Activated T-cell treated with anti-CD3 and anti-CD28 coated beads for 4 hours (primary cell): ENCODE results near the gene AMT.

ENCODE experiments used
- DNase-seq: peaks from one replicate; pipeline ENCODE4 v3.0.0-alpha.2; 2020

AMT gene

GRCh38 chr3:49387721-49388120 lies 34.6 kb downstream of the AMT start:
- DNase-seq, result no peak

- no peak for DNase-seq
Measured at GRCh38 chr3:49386056-49386756, 36.1 kb downstream of the AMT start.

GRCh38 chr3:49385617-49386016 lies 36.7 kb downstream of the AMT start:
- no peak for DNase-seq

- no peak for DNase-seq
Measured at GRCh38 chr3:49383387-49383786, 38.9 kb downstream of the AMT start.

- DNase-seq, result no peak
Measured at GRCh38 chr3:49378249-49378895, 43.9 kb downstream of the AMT start.

GRCh38 chr3:49377483-49377882 lies 44.8 kb downstream of the AMT start:
- DNase-seq, result peak; percentile 38

- DNase-seq, result no peak
Measured at GRCh38 chr3:49371946-49372345, 50.3 kb downstream of the AMT start.

GRCh38 chr3:49370585-49371290 lies 51.5 kb downstream of the AMT start:
- DNase-seq, result no peak
